AG08395 (cell line): ENCODE data around the gene WDR37.

Source experiments
- DNase-seq: peaks from one replicate; pipeline ENCODE4 v3.0.0; 2012; ENCODE audit warnings: mixed read lengths, low spot score

WDR37 gene

GRCh38 chr10:1074052-1074747, 18.0 kb downstream of the WDR37 start:
- DNase-seq = no peak

GRCh38 chr10:1074748-1075308, 18.6 kb downstream of the WDR37 start:
- DNase-seq = no peak

- DNase-seq = no peak
Measured at GRCh38 chr10:1078668-1079067, 22.5 kb downstream of the WDR37 start.

GRCh38 chr10:1083581-1083980, 27.4 kb downstream of the WDR37 start:
- DNase-seq = no peak

- DNase-seq = no peak
Measured at GRCh38 chr10:1084011-1084950, 28.1 kb downstream of the WDR37 start.

GRCh38 chr10:1085258-1085657, 29.1 kb downstream of the WDR37 start:
- DNase-seq = no peak

- no peak for DNase-seq
Measured at GRCh38 chr10:1086787-1087186, 30.6 kb downstream of the WDR37 start.

GRCh38 chr10:1089017-1089689, 33.0 kb downstream of the WDR37 start:
- no peak for DNase-seq

- DNase-seq = no peak
Measured at GRCh38 chr10:1090696-1091095, 34.5 kb downstream of the WDR37 start.

- DNase-seq = no peak
Measured at GRCh38 chr10:1093696-1094095, 37.5 kb downstream of the WDR37 start.

GRCh38 chr10:1094112-1095057, 38.2 kb downstream of the WDR37 start:
- DNase-seq = no peak

- DNase-seq = no peak
Measured at GRCh38 chr10:1095498-1095897, 39.3 kb downstream of the WDR37 start.

- no peak for DNase-seq
Measured at GRCh38 chr10:1096287-1096889, 40.2 kb downstream of the WDR37 start.

- DNase-seq = no peak
Measured at GRCh38 chr10:1097436-1097835, 41.3 kb downstream of the WDR37 start.

GRCh38 chr10:1100143-1100542, 44.0 kb downstream of the WDR37 start:
- DNase-seq = no peak

- DNase-seq = no peak
Measured at GRCh38 chr10:1100691-1101368, 44.6 kb downstream of the WDR37 start.

- no peak for DNase-seq
Measured at GRCh38 chr10:1101946-1102345, 45.8 kb downstream of the WDR37 start.

GRCh38 chr10:1102416-1102815, 46.2 kb downstream of the WDR37 start:
- no peak for DNase-seq

GRCh38 chr10:1102831-1103230, 46.6 kb downstream of the WDR37 start:
- no peak for DNase-seq

GRCh38 chr10:1103551-1103950, 47.4 kb downstream of the WDR37 start:
- DNase-seq = no peak
